Sigmoid colon (tissue), 4 donors: ENCODE data around the gene FSTL5.

ENCODE experiments used
- CTCF ChIP-seq, 4 experiments: fragments of 450-650 bp in 3 of 4; fragments of 200-600 bp in 1 of 4; IDR thresholded peaks; one replicate each; pipeline ENCODE4 v1.5.1; 2016 to 2019; ENCODE audit warnings: antibody characterized with exemption in 4 of 4, mild to moderate bottlenecking in 3 of 4, moderate library complexity in 2 of 4
- EP300 ChIP-seq, 4 donors: sonication (generic); formaldehyde crosslinking; IDR thresholded peaks; one replicate each; pipeline ENCODE4 v1.6.1; 2017; ENCODE audit warnings: antibody characterized with exemption in 4 of 4
- POLR2A ChIP-seq, 2 donors: fragments of 450-650 bp; IDR thresholded peaks; one replicate each; pipeline ENCODE4 v1.6.1; 2016; ENCODE audit warnings: antibody characterized with exemption in 2 of 2, mild to moderate bottlenecking in 2 of 2, moderate library complexity in 2 of 2
- POLR2AphosphoS5 ChIP-seq, 4 donors: sonication (generic); formaldehyde crosslinking; IDR thresholded peaks; one replicate each; pipeline ENCODE4 v1.6.1; 2017; ENCODE audit warnings: antibody characterized with exemption in 4 of 4

DNA sequence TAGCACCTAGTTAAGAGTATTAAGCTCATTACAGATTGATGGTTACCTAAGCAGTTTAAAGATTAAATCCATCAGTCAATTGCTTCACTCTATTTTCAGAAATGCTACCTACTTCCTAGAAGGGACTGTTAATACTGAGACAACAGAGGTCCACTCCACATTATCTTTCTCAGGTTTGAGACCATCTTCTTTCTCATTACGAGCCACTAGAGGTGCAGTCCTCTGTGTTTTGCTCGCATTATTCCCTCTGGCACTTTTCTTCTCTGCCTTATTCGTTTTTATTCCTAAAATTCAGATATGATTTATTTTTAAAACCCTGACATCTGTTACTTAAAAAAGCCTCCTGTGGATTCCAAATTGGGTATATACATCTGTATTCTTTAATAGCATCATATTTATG, 459.1 kb downstream of the FSTL5 start:
- TF ChIP-seq POLR2A (IDR thresholded peaks at IDR 0.05) (no peak), CTCF (IDR thresholded peaks at IDR 0.05) (no peak), EP300 (IDR thresholded peaks at IDR 0.05) (no peak), POLR2AphosphoS5 (IDR thresholded peaks at IDR 0.05) (no peak)
